K562 (cell line): ENCODE results near the gene USP10. TPM values are rescaled to one million over a fixed set of nuclear protein-coding genes. Genes with fewer than 3 reads are reported as not detected.

ENCODE experiments used
- HMG20A ChIP-seq: fragments of 450-650 bp; formaldehyde crosslinking; conservative IDR thresholded peaks from 2 replicates; pipeline ENCODE4 v1.4.0; 2020; ENCODE audit warnings: mild to moderate bottlenecking, mixed read lengths
- ILF3 ChIP-seq: fragments of 450-650 bp; IDR thresholded peaks from 2 replicates; pipeline ENCODE4 v1.6.1; 2018; ENCODE audit warnings: antibody characterized with exemption, mild to moderate bottlenecking, moderate library complexity, borderline replicate concordance
- POLR2G ChIP-seq: fragments of 200-400 bp; formaldehyde crosslinking; IDR thresholded peaks from 2 replicates; pipeline ENCODE4 v1.6.1; 2017; ENCODE audit warnings: low read depth, mild to moderate bottlenecking, antibody characterized with exemption, low read length, moderate library complexity
- TOE1 ChIP-seq, 2 experiments: fragments of 450-650 bp in 1 of 2; sonication (generic) in 1 of 2; formaldehyde crosslinking in 1 of 2; IDR thresholded peaks; 2 replicates each; pipeline versions ENCODE4 v1.7.1 to v1.8.0; 2016 to 2022; ENCODE audit warnings: borderline replicate concordance in 2 of 2, mild to moderate bottlenecking in 2 of 2, antibody characterized with exemption in 1 of 2, inconsistent platforms in 1 of 2, low read depth in 1 of 2, missing genetic modification reagents in 1 of 2, moderate library complexity in 1 of 2
- ZNF77 ChIP-seq: fragments of 250-450 bp; sonication (Bioruptor Pico); IDR thresholded peaks from 2 replicates; pipeline ENCODE4 v1.5.0; 2020
- polyA plus RNA-seq, 8 experiments: library from polyadenylated mRNA; depleted of rRNA in 4 of 8; stranded (reverse) in 5 of 8; unstranded in 3 of 8; fragments of >200 nt; fragmentation: Nextera tagmentation in 2 of 8; fragmentation: Illumina TruSeq in 1 of 8; extraction: Ambion mirVana in 2 of 8; extraction: Trizol in 1 of 8; gene quantifications; 2 replicates each; pipeline versions ENCODE4 v1.2.1 to v1.2.3, GENCODE V29; 2011 to 2014; ENCODE audit warnings: inconsistent platforms in 1 of 8, missing spikeins in 1 of 8
- total RNA-seq, 7 experiments: library from RNA; depleted of rRNA in 6 of 7; stranded (reverse); fragments of >200 nt in 6 of 7; fragmentation: Illumina TruSeq in 2 of 7; extraction: Trizol in 2 of 7; gene quantifications; 2 replicates each; pipeline versions ENCODE4 v1.2.1 to v1.2.3, GENCODE V29; 2011 to 2021; ENCODE audit warnings: low replicate concordance in 1 of 7
- TF ChIP-seq, protein P1 (sequence below): fragments of 450-650 bp; IDR thresholded peaks from 2 replicates; pipeline ENCODE4 v1.6.1; 2018; ENCODE audit warnings: mild to moderate bottlenecking, low read depth; ENCODE audit not compliant: partially characterized antibody
- TF ChIP-seq, protein P2 (sequence below): sonication (generic); formaldehyde crosslinking; IDR thresholded peaks from 2 replicates; pipeline ENCODE4 v1.8.1; 2022; ENCODE audit warnings: missing genetic modification reagents
- TF ChIP-seq, protein P3 (sequence below): fragments of 450-650 bp; IDR thresholded peaks from 2 replicates; pipeline ENCODE4 v1.6.1; 2016; ENCODE audit warnings: mild to moderate bottlenecking, moderate library complexity
- TF ChIP-seq, protein P4 (sequence below), 2 experiments: IDR thresholded peaks; 2 replicates each; pipeline ENCODE4 v1.6.1; 2011; ENCODE audit warnings: borderline replicate concordance in 1 of 2, control low read depth in 1 of 2, low read depth in 1 of 2, low read length in 1 of 2, mild to moderate bottlenecking in 1 of 2, mixed read lengths in 1 of 2, moderate library complexity in 1 of 2; ENCODE audit not compliant: insufficient read depth in 1 of 2, insufficient read length in 1 of 2, poor library complexity in 1 of 2, severe bottlenecking in 1 of 2; ENCODE audit errors: extremely low read depth in 1 of 2

Gene USP10
- total and polyA plus RNA-seq, 9 of the 15 experiments (the other 6 are each of a cell fraction or from before 2014, with no cell fraction given) = 61.7 to 197 (median 116) TPM

DNA sequence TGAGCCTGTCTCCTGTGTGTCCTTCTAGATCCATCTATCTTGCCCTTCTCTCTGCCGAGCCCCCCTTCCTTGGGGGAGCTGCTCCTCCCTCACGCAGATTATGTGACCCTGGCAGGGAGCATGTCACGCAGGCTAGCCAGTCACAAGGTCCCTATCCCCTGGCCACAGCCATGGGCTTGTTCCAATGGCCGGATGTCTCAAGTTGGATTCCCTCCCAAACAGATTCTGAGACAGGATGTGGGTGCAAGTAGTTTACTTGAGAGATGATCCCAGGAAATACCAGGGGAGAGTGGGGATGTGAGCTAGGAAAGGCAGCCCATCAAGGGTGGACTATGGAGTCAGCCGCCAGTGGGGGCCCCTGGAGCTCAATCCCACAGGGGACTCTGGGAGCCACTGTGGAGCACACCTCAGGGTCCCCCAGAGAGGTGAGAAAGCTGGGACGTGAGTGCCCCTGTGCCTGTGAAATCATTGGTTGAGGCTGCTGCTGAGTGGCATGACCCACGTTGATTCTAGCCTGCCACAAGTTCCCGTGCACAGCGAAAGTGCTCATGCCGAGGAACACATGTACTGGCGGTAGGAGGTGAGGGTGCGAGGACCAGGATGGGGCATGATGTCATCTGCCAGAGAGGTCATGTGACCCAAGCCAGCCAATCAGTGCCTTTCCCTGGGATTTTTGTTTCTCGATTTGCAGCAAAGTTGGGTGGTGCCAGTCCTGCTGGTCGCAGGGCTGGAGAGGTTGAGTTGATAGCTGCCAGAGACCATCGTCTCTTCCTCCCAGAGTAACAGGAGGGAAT, 113.5 kb downstream of the USP10 start (continued):
- TF ChIP-seq, protein P1, sequence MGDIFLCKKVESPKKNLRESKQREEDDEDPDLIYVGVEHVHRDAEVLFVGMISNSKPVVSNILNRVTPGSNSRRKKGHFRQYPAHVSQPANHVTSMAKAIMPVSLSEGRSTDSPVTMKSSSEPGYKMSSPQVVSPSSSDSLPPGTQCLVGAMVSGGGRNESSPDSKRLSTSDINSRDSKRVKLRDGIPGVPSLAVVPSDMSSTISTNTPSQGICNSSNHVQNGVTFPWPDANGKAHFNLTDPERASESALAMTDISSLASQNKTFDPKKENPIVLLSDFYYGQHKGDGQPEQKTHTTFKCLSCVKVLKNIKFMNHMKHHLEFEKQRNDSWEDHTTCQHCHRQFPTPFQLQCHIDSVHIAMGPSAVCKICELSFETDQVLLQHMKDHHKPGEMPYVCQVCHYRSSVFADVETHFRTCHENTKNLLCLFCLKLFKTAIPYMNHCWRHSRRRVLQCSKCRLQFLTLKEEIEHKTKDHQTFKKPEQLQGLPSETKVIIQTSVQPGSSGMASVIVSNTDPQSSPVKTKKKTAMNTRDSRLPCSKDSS = peak; percentile 43
- TF ChIP-seq, protein P2, sequence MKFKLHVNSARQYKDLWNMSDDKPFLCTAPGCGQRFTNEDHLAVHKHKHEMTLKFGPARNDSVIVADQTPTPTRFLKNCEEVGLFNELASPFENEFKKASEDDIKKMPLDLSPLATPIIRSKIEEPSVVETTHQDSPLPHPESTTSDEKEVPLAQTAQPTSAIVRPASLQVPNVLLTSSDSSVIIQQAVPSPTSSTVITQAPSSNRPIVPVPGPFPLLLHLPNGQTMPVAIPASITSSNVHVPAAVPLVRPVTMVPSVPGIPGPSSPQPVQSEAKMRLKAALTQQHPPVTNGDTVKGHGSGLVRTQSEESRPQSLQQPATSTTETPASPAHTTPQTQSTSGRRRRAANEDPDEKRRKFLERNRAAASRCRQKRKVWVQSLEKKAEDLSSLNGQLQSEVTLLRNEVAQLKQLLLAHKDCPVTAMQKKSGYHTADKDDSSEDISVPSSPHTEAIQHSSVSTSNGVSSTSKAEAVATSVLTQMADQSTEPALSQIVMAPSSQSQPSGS (CRISPR knock-in tag) = peak; percentile 74; the same call in 1 of the 2 replicates
- TF ChIP-seq ILF3 (no peak), POLR2G (no peak), TOE1 (IDR thresholded peaks at IDR 0.05; ENCODE audit: borderline replicate concordance) (peak; percentile 87), TOE1 (CRISPR knock-in tag; IDR thresholded peaks at IDR 0.05; ENCODE audit: borderline replicate concordance, low read depth) (no peak), ZNF77 (CRISPR knock-in tag) (no peak), HMG20A (CRISPR knock-in tag) (no peak)
- TF ChIP-seq, protein P3, sequence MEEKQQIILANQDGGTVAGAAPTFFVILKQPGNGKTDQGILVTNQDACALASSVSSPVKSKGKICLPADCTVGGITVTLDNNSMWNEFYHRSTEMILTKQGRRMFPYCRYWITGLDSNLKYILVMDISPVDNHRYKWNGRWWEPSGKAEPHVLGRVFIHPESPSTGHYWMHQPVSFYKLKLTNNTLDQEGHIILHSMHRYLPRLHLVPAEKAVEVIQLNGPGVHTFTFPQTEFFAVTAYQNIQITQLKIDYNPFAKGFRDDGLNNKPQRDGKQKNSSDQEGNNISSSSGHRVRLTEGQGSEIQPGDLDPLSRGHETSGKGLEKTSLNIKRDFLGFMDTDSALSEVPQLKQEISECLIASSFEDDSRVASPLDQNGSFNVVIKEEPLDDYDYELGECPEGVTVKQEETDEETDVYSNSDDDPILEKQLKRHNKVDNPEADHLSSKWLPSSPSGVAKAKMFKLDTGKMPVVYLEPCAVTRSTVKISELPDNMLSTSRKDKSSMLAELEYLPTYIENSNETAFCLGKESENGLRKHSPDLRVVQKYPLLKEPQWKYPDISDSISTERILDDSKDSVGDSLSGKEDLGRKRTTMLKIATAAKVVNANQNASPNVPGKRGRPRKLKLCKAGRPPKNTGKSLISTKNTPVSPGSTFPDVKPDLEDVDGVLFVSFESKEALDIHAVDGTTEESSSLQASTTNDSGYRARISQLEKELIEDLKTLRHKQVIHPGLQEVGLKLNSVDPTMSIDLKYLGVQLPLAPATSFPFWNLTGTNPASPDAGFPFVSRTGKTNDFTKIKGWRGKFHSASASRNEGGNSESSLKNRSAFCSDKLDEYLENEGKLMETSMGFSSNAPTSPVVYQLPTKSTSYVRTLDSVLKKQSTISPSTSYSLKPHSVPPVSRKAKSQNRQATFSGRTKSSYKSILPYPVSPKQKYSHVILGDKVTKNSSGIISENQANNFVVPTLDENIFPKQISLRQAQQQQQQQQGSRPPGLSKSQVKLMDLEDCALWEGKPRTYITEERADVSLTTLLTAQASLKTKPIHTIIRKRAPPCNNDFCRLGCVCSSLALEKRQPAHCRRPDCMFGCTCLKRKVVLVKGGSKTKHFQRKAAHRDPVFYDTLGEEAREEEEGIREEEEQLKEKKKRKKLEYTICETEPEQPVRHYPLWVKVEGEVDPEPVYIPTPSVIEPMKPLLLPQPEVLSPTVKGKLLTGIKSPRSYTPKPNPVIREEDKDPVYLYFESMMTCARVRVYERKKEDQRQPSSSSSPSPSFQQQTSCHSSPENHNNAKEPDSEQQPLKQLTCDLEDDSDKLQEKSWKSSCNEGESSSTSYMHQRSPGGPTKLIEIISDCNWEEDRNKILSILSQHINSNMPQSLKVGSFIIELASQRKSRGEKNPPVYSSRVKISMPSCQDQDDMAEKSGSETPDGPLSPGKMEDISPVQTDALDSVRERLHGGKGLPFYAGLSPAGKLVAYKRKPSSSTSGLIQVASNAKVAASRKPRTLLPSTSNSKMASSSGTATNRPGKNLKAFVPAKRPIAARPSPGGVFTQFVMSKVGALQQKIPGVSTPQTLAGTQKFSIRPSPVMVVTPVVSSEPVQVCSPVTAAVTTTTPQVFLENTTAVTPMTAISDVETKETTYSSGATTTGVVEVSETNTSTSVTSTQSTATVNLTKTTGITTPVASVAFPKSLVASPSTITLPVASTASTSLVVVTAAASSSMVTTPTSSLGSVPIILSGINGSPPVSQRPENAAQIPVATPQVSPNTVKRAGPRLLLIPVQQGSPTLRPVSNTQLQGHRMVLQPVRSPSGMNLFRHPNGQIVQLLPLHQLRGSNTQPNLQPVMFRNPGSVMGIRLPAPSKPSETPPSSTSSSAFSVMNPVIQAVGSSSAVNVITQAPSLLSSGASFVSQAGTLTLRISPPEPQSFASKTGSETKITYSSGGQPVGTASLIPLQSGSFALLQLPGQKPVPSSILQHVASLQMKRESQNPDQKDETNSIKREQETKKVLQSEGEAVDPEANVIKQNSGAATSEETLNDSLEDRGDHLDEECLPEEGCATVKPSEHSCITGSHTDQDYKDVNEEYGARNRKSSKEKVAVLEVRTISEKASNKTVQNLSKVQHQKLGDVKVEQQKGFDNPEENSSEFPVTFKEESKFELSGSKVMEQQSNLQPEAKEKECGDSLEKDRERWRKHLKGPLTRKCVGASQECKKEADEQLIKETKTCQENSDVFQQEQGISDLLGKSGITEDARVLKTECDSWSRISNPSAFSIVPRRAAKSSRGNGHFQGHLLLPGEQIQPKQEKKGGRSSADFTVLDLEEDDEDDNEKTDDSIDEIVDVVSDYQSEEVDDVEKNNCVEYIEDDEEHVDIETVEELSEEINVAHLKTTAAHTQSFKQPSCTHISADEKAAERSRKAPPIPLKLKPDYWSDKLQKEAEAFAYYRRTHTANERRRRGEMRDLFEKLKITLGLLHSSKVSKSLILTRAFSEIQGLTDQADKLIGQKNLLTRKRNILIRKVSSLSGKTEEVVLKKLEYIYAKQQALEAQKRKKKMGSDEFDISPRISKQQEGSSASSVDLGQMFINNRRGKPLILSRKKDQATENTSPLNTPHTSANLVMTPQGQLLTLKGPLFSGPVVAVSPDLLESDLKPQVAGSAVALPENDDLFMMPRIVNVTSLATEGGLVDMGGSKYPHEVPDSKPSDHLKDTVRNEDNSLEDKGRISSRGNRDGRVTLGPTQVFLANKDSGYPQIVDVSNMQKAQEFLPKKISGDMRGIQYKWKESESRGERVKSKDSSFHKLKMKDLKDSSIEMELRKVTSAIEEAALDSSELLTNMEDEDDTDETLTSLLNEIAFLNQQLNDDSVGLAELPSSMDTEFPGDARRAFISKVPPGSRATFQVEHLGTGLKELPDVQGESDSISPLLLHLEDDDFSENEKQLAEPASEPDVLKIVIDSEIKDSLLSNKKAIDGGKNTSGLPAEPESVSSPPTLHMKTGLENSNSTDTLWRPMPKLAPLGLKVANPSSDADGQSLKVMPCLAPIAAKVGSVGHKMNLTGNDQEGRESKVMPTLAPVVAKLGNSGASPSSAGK = peak; percentile 79
- TF ChIP-seq, protein P4, sequence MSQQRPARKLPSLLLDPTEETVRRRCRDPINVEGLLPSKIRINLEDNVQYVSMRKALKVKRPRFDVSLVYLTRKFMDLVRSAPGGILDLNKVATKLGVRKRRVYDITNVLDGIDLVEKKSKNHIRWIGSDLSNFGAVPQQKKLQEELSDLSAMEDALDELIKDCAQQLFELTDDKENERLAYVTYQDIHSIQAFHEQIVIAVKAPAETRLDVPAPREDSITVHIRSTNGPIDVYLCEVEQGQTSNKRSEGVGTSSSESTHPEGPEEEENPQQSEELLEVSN (IDR thresholded peaks at IDR 0.05; ENCODE audit: borderline replicate concordance in 1 of 2, extremely low read depth in 1 of 2, insufficient read depth in 1 of 2, insufficient read length in 1 of 2, low read depth in 1 of 2, low read length in 1 of 2, poor library complexity in 1 of 2, severe bottlenecking in 1 of 2) = peak; percentile 52 to 88
